OCI-LY1 (cell line): ENCODE data around the gene BIN1.

Source experiments
- H2AFZ ChIP-seq: fragments of 200-600 bp; sonication (generic), shearing (Covaris generic); 2 replicates; pipeline ENCODE4 v1.6.0; 2014; ENCODE audit warnings: antibody characterized with exemption, mild to moderate bottlenecking, low read length
- H3F3A ChIP-seq: fragments of 200-600 bp; sonication (generic), shearing (Covaris generic); 2 replicates; pipeline ENCODE4 v1.6.0; 2014; ENCODE audit warnings: mild to moderate bottlenecking, antibody characterized with exemption, low read length, moderate library complexity; ENCODE audit not compliant: insufficient read depth
- H3K27ac ChIP-seq: fragments of 200-600 bp; sonication (generic); 2 replicates; pipeline ENCODE4 v1.5.1; 2014; ENCODE audit warnings: low read length, mixed run types, mild to moderate bottlenecking, low read depth; ENCODE audit not compliant: poor library complexity, severe bottlenecking
- H3K27me3 ChIP-seq: fragments of 200-600 bp; sonication (generic); 2 replicates; pipeline ENCODE4 v1.6.0; 2014; ENCODE audit warnings: antibody characterized with exemption, mild to moderate bottlenecking, low read length, moderate library complexity; ENCODE audit not compliant: insufficient read depth
- H3K36me3 ChIP-seq: fragments of 200-600 bp; sonication (generic); 2 replicates; pipeline ENCODE4 v1.6.1; 2014; ENCODE audit warnings: mild to moderate bottlenecking, antibody characterized with exemption, low read length, moderate library complexity, mixed read lengths; ENCODE audit not compliant: insufficient read depth
- H3K4me1 ChIP-seq: fragments of 200-600 bp; sonication (generic); 2 replicates; pipeline ENCODE4 v1.5.1; 2014; ENCODE audit warnings: mild to moderate bottlenecking, low read length, moderate library complexity; ENCODE audit not compliant: insufficient read depth, severe bottlenecking
- H3K4me2 ChIP-seq: fragments of 200-600 bp; sonication (generic), shearing (Covaris generic); 2 replicates; pipeline ENCODE4 v1.6.1; 2014; ENCODE audit warnings: low read length
- H3K4me3 ChIP-seq: fragments of 200-600 bp; sonication (generic); 2 replicates; pipeline ENCODE4 v1.5.1; 2014; ENCODE audit warnings: low read length, low read depth, mild to moderate bottlenecking, mixed read lengths; ENCODE audit not compliant: poor library complexity, severe bottlenecking
- H3K79me2 ChIP-seq: fragments of 200-600 bp; shearing (Covaris generic); 2 replicates; pipeline ENCODE4 v1.6.1; 2016; ENCODE audit warnings: mixed run types, low read length, mixed read lengths; ENCODE audit not compliant: insufficient read depth
- H3K9ac ChIP-seq: fragments of 200-600 bp; sonication (generic), shearing (Covaris generic); 2 replicates; pipeline ENCODE4 v1.6.1; 2014; ENCODE audit warnings: mild to moderate bottlenecking, low read length, mixed read lengths
- H3K9me2 ChIP-seq: fragments of 200-600 bp; sonication (generic), shearing (Covaris generic); 2 replicates; pipeline ENCODE4 v1.6.1; 2014; ENCODE audit warnings: low read depth, mild to moderate bottlenecking, low read length, mixed read lengths
- H3K9me3 ChIP-seq: fragments of 200-600 bp; shearing (Covaris generic); 2 replicates; pipeline ENCODE4 v1.6.1; 2014; ENCODE audit warnings: low read length, mixed read lengths
- H4K20me1 ChIP-seq: fragments of 200-600 bp; sonication (generic), shearing (Covaris generic); 2 replicates; pipeline ENCODE4 v1.6.0; 2016; ENCODE audit warnings: mild to moderate bottlenecking, low read length; ENCODE audit not compliant: insufficient read depth
- EZH2 ChIP-seq: fragments of 200-600 bp; sonication (generic), shearing (Covaris generic); IDR thresholded peaks from 2 replicates; pipeline ENCODE4 v1.8.0; 2017; ENCODE audit warnings: borderline replicate concordance, mixed run types, mild to moderate bottlenecking, antibody characterized with exemption, low read length, moderate library complexity, mixed read lengths
- TF ChIP-seq, protein P1 (sequence below): fragments of 200-600 bp; sonication (generic), shearing (Covaris generic); IDR thresholded peaks from 2 replicates; pipeline ENCODE4 v1.5.1; 2017; ENCODE audit warnings: mild to moderate bottlenecking, antibody characterized with exemption, low read length, moderate library complexity, mixed read lengths

Gene BIN1

DNA sequence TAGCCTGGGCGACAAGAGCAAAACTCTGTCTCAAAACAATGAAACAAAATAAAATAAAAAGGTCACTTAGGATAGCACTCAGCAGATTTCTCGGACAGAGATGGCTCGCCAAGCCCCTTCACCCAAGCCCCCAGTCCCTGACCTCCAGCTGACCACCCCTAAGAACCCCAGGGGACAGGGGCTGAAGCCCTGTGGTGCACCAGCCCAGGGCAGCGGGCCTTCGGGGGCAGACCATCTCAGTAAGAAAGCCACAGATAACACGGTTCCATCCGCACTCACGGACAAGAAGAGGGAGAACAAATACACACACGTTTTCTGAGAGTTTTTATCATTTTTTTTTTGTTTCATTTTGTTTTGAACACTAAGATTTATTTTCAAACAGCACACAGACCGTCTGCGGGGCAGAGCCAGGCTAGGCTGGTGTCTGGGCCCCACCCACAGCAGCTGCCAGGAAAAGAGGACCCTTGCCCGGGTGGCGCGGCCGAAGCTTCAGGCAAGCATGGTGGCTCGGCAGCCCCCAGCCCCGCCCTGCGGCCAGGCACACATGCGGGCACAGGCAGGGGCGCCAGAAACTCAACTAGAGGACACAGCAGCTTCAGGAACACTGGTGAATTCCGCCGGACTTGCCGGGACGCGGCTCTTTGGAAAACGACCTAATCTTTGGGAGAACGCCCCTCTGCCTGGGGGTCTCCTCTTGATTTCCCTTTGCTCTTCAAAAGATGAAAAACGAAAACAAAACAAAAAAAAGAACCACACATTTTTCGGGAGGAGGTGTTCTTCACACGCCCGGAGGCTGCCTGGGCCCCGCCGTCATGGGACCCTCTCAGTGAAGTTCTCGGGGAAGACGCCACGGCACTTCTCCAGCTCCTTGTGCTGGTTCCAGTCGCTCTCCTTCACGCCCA lies 59.0 kb downstream of the BIN1 start:
- no peaks in the 10 kb centered on the region for H3K4me1 ChIP-seq
- H3K27ac ChIP-seq = no peak overlapping the region
- H3K4me3 ChIP-seq = no peak overlapping the region
- no peaks in the 10 kb centered on the region for H3K36me3 ChIP-seq
- H3K9me3 ChIP-seq = no peaks in the 10 kb centered on the region
- H3K27me3 ChIP-seq = no peaks in the 10 kb centered on the region
- no peak for TF ChIP-seq EZH2
- TF ChIP-seq, protein P1, sequence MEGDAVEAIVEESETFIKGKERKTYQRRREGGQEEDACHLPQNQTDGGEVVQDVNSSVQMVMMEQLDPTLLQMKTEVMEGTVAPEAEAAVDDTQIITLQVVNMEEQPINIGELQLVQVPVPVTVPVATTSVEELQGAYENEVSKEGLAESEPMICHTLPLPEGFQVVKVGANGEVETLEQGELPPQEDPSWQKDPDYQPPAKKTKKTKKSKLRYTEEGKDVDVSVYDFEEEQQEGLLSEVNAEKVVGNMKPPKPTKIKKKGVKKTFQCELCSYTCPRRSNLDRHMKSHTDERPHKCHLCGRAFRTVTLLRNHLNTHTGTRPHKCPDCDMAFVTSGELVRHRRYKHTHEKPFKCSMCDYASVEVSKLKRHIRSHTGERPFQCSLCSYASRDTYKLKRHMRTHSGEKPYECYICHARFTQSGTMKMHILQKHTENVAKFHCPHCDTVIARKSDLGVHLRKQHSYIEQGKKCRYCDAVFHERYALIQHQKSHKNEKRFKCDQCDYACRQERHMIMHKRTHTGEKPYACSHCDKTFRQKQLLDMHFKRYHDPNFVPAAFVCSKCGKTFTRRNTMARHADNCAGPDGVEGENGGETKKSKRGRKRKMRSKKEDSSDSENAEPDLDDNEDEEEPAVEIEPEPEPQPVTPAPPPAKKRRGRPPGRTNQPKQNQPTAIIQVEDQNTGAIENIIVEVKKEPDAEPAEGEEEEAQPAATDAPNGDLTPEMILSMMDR = no peak
- no peak overlapping the region for H2AFZ ChIP-seq
- no peak overlapping the region for H3K9ac ChIP-seq
- no peaks in the 10 kb centered on the region for H4K20me1 ChIP-seq
- no peaks in the 10 kb centered on the region for H3K9me2 ChIP-seq
- no peaks in the 10 kb centered on the region for H3F3A ChIP-seq
- no peaks in the 10 kb centered on the region for H3K79me2 ChIP-seq
- no peak overlapping the region for H3K4me2 ChIP-seq

DNA sequence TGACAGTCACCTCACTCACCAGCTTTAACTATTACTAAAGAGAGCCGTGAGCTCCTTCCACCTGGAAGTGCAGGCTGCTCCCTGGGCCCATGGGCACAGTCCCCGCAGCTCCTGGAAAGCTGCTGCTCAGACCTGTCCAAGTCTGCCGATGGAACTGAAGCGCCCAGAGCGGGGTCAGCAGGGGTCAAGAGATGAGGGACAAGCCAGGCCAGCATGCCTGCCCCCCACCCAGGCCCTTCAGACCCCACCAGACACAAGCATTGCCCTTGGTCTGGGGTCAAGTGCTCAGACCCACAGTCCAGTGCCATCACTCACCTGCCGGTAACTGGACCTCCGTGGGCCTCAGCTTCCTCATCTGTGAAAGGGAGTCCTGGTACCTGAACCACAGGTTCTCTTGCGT lies 59.9 kb downstream of the BIN1 start:
- no peak overlapping the region for H3K4me2 ChIP-seq
- H4K20me1 ChIP-seq = no peaks in the 10 kb centered on the region
- H3K9me3 ChIP-seq = no peaks in the 10 kb centered on the region
- H3K27ac ChIP-seq = no peak overlapping the region
- H3K9ac ChIP-seq = no peak overlapping the region
- H3K9me2 ChIP-seq = no peaks in the 10 kb centered on the region
- H3K79me2 ChIP-seq = no peaks in the 10 kb centered on the region
- H3F3A ChIP-seq = no peaks in the 10 kb centered on the region
- H3K27me3 ChIP-seq = no peaks in the 10 kb centered on the region
- H3K4me3 ChIP-seq = no peak overlapping the region
- H3K4me1 ChIP-seq = no peaks in the 10 kb centered on the region
- H2AFZ ChIP-seq = no peak overlapping the region
- H3K36me3 ChIP-seq = no peaks in the 10 kb centered on the region
- no peak for TF ChIP-seq EZH2
- TF ChIP-seq, protein P1 = no peak

DNA sequence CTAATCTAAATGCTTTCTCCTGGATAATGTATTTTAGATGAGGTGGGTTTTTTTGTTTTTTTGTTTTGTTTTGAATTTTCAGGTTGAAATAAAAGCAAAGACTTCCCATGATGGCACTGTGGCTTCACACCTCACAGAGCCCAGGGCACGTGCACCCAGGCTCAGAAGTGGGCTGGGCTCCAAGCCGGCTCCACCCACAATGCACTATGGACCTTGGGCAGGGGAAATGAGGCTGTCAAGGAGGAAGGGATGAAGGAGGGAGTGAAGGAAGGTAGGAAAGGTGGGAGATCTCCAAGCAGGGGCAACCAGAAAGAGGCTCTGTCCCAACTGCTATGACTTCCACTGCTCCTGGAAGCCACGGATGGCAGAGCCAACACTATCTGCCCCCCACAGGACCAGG lies 60.4 kb downstream of the BIN1 start:
- Histone ChIP-seq H3K79me2 (no peaks in the 10 kb centered on the region), H3K9me2 (no peaks in the 10 kb centered on the region), H3K27me3 (no peaks in the 10 kb centered on the region), H3K4me1 (no peaks in the 10 kb centered on the region), H3K4me2 (no peak overlapping the region), H3K4me3 (no peak overlapping the region), H3K36me3 (no peaks in the 10 kb centered on the region), H4K20me1 (no peaks in the 10 kb centered on the region), H3K9me3 (no peaks in the 10 kb centered on the region), H3K27ac (no peak overlapping the region), H3K9ac (no peak overlapping the region), H3F3A (no peaks in the 10 kb centered on the region), H2AFZ (no peak overlapping the region)
- TF ChIP-seq, protein P1 = no peak
- TF ChIP-seq EZH2 = no peak
